GM18511 (cell line): ENCODE results near the gene XXYLT1.
A peak's percentile ranks its signal among the peaks of the same experiment; 100 is the strongest.

Experiments
- ATAC-seq: cut with Tn5 transposase; IDR thresholded peaks from one replicate; pipeline ENCODE4 v1.9.1; 2021; ENCODE audit warnings: mild to moderate bottlenecking, moderate library complexity; ENCODE audit not compliant: unreplicated experiment

Gene XXYLT1

DNA sequence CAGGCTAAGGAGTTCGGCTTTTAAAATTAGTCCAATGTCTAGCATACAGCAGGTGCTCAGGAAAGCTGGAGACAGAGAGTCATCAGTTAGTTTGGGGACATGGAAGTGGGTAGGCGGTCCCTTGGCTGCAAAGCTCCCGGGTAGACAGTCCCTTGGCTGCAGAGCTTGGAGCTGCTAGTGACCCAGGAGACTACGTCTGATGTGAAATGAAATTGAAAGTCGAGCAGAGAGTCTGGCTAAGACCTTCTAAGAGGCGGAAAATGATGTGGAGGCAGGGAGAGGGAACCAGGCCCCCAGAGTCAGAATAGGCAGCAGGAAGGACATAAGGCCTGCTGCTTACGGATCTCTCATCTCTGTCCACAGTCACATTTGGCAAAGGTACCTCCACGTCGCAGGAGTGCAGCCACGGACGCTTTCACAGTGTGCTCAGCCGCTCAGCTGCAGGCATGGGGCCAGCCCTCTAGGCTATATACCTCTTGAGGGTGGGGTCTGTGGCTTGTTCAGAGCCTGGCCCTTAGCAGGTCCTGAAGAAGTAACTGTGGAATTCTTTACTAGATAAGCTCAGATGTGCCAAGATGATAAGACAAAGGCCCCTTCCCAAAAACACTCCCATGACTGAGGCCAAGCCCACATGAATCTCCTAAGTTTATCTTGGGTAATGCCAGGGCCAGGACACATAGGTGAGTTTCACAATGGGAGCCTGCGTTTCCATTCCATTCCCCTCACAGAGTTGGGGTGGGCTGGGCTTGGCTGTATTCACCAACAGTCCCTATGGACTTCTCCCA is 131.7 kb downstream of the XXYLT1 start:
- ATAC-seq, result no peak

GRCh38 chr3:195137638-195138588 is 133.0 kb downstream of the XXYLT1 start:
- ATAC-seq, result no peak

- ATAC-seq, result no peak
Measured at GRCh38 chr3:195135917-195136316, 135.0 kb downstream of the XXYLT1 start.

DNA sequence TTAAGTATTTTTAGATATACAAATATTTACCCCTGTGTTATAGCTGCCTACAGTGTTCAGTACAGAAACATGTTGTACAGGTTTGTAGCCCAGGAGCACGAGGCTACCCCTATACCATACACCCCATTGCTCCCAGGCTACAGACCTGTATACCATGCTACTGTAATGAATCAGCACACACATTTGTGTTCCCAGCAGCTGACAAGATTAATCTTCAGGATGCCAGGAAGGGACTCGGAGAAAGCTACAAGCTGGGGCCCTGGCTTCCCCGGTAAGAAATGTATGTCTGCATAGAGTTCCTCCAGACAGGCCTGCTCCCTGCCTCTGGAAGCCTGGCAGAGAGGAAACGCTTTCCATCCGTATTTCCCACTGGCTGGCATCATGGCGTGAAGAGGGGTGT is 136.5 kb downstream of the XXYLT1 start:
- no peak for ATAC-seq

DNA sequence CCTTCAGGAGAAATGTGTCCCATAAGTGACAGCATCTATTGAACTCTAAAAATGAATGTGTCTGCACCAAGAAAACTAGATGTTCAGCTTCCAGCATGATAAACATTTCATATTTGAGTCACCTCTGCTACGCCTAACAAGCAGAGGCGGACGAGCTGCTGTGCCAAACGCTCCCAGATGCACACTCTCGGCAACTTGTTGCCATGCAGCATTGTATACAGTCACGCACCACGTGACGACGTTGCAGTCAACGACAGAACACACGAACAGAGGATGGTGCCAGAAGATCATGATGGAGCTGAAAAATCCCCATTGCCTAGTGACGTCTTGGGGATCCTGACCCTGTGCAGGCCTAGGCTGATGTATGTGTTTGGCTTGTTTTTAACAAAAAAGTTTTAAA is 137.5 kb downstream of the XXYLT1 start:
- ATAC-seq, result no peak

DNA sequence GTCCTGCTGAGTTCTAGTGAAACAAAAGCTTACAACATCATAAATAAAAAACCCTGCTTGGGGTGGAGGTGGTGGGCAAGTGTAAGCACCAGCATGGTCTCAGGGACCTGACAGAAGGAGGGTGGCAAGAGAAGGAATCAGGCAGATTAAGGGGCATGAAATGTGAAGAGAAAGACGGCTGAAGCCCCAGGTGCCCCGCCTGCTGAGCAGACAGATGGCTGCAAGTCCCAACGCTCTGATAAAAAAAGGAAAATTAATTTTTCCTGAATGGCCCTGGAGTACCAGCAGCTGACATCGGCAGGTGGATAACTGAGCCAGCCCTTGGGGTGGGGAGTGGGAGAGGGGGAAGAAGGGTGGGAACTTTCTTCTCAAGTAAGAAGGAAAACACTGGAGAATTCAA is 137.9 kb downstream of the XXYLT1 start:
- ATAC-seq, result no peak

GRCh38 chr3:195131176-195131575 is 139.8 kb downstream of the XXYLT1 start:
- no peak for ATAC-seq

DNA sequence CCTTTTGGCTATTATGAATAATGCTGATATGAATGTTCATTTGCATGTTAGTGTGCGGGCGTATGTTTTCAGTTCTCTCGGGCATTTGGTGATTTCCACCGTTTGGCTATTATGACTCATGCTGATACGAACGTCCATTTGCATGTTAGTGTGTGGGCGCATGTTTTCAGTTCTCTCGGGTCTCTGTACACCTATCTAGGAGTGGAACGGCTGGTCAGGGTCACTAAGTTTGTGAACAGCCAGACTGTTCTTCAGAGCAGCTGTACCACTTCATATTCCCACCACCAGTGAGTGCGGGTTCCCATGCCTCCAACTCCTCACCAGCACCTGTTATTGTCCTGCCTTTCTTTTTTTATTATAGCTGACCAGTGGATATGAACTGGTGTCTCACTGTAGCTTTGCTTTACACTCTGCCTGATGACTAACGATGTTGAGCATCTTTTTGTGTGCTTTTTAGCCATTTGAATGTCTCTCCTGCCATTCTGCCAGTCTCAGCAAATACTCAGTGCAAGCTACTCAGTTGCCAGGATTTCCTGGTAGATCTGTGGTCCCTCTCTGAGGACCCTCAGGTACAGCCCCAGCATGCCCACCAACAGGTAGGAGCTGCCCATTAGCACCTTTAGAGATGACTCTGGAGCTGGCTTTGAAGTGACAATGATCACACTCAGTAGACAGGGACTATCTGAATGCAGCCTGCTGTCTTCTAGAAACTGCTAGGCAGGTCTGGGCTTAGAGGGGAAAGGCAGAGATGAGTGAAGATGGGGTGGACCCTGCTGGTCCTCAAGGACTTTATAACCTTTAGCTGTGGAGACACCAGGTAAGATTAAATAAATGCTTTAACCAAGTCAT is 141.1 kb downstream of the XXYLT1 start:
- ATAC-seq, result peak; percentile 95

GRCh38 chr3:195129072-195129643 is 141.8 kb downstream of the XXYLT1 start:
- no peak for ATAC-seq

- ATAC-seq, result no peak
Measured at GRCh38 chr3:195128255-195129071, 142.5 kb downstream of the XXYLT1 start.

- no peak for ATAC-seq
Measured at GRCh38 chr3:195126056-195126605, 144.8 kb downstream of the XXYLT1 start.

DNA sequence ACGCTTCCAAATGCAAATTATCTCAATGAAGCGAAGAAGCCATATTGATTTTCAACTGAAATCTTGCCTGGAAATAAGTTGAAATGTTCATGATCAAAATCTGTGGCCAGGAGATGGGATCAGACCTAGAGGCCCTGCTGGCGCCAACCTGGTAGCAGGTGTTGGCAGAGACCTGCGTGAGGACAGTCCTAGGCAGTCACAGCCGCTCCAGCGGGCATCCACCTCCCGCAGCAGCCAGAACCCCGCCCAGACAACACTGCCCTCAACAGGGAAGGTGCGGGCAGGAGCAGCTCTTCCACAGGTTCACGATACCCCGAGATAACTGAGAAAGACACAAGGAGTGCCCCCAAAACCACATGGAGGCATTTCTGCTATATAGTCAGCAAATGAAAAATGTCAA is 145.3 kb downstream of the XXYLT1 start:
- no peak for ATAC-seq

- ATAC-seq, result no peak
Measured at GRCh38 chr3:195124378-195124992, 146.5 kb downstream of the XXYLT1 start.

GRCh38 chr3:195123281-195123691 is 147.7 kb downstream of the XXYLT1 start:
- no peak for ATAC-seq

DNA sequence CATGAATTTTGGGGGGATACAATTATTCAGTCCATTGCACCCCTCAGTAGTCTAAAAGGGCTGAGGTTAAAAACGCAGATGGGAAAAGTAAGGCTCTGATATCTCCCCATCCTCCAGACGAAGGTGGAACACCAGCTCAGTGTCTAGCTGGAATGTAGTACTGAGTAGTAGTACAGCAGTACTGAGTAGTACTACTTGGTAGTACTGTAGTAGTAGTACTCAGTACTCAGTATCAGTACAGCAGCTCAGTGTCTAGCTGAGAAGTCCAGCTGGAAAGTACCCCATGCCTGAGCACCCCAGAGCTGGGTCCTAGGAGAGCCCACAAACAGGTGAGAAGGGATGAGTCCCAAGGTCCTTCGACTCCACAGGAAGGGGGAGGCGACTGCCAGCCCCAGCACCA is 148.7 kb downstream of the XXYLT1 start:
- ATAC-seq, result no peak

DNA sequence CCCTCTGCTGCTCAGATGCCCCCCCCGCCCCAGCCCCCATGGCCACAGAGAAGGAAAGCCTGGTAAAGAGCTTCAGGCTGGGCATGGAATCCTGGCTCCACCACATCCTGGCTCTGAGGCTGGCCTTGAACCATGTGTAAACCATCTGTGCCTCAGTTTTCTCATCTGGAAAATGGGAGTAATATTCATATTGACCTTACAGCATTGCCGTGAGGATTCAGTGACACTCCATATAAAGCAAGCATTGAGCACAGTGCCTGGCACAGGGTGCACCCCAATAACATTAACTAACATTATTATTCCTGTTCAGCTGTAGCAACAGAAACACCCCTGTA is 150.7 kb downstream of the XXYLT1 start:
- no peak for ATAC-seq

DNA sequence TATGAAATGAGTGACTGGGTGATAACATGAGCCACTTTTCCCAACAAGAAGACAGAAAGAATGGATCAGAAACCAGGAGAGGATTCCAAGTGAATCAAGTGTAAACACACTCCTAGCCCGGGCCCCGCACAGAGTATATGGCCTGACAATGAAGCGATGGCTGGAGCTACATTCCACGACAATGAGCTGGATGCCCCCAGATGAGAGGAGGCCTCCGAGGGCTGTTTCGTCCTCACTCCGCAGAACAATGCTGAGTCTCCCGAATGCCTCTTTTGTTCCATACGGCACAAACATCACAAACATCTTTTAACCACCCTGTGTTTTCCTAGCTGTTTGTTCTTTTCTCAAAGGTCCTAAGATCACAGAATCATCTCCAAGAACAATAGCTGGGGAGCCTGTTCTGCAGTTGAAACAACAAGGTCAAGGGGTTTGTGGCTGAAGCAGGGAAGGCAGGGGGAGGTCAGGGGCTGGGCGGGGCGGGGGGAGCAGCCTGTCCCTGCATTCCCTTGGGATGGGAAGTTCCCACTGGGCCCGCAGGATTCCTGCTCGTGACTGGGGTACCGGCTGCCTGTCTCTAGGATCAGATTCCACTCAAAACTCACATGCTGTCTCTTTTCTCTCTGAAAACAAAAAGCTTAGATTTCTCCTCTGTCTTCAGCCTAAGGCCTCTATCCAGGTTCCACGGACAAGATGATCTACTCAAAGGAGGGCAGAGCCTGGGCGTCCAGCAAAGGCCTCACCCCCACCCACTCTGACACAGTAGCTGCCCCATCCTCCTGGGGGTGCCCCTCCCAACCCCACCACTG is 151.3 kb downstream of the XXYLT1 start:
- no peak for ATAC-seq

- ATAC-seq, result no peak
Measured at GRCh38 chr3:195118671-195119070, 152.3 kb downstream of the XXYLT1 start.
